ENCODE results near the gene GGA3. TPM values are rescaled to one million over a fixed set of nuclear protein-coding genes. Genes with fewer than 3 reads are reported as not detected.

The GGA3 gene, protein sequence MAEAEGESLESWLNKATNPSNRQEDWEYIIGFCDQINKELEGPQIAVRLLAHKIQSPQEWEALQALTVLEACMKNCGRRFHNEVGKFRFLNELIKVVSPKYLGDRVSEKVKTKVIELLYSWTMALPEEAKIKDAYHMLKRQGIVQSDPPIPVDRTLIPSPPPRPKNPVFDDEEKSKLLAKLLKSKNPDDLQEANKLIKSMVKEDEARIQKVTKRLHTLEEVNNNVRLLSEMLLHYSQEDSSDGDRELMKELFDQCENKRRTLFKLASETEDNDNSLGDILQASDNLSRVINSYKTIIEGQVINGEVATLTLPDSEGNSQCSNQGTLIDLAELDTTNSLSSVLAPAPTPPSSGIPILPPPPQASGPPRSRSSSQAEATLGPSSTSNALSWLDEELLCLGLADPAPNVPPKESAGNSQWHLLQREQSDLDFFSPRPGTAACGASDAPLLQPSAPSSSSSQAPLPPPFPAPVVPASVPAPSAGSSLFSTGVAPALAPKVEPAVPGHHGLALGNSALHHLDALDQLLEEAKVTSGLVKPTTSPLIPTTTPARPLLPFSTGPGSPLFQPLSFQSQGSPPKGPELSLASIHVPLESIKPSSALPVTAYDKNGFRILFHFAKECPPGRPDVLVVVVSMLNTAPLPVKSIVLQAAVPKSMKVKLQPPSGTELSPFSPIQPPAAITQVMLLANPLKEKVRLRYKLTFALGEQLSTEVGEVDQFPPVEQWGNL
- polyA plus RNA-seq = 22.3 to 25.2 TPM (median 22.7 TPM) in 3 replicates
- polyA plus RNA-seq (2011; ENCODE audit: low read depth) = 29.9 TPM
- 11.7 and 13.3 TPM in 2 replicates for polyA plus RNA-seq (2011; cell fraction: cytosol; rRNA removed)
- 72.2 and 73.0 TPM in 2 replicates for polyA plus RNA-seq (2011; cell fraction: nucleus; rRNA removed)
- 18.8 and 21.2 TPM in 2 replicates for polyA plus RNA-seq (2012; ENCODE audit: low replicate concordance)
- polyA minus RNA-seq = 26.4 to 47.8 TPM (median 31.0 TPM) in 3 replicates
- polyA minus RNA-seq (2011; cell fraction: cytosol; rRNA and poly(A)+ RNA removed) = 19.8 TPM
- polyA minus RNA-seq (2011; cell fraction: nucleus; rRNA and poly(A)+ RNA removed) = 23.3 and 29.6 TPM in 2 replicates

DNA sequence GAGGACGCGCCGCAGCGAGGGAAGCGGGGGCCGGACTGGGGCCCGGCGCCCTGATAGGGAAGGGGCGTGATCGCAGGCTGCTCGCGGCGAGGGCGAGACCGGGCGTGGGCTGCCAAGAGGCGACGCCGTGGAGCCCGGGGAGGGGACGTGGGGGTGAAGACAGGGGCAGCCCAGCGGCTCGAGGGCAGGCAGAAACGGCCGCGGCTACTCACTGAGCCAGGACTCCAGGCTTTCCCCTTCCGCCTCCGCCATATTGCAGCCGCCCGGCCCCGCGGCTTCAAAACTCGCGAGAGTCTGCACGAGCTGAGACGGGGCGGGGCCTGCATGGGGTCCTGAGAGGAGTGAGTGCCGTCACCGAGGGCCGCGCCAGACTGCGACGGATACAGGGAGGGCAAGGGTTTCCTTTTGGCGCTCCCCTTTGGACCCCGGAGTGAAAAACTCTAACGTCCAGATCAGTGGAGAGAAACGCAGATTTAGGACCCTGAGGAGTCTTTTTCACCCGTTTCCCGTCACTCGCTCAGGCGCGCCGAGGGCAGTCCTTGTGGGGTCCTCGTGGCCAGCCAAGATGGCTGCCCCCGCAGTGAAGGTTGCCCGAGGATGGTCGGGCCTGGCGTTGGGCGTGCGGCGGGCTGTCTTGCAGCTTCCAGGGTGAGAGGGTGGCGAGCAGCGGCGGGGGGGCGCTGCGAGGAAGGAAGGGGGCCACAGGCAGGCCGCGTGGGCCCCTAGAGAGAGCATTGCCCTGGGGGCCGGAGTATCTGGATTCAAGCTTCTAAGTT, at the start of gene GGA3, which contains the start of gene MRPS7:
Gene GGA3 (minus strand): TSS at position 271 of the 776 bp plus-strand sequence. CDS start 19 bp downstream, at position 252.
Gene MRPS7 (plus strand): TSS at position 544 of the 776 bp plus-strand sequence. CDS start 22 bp downstream, at position 566.
- Histone ChIP-seq H3K36me3 (ENCODE audit: control insufficient read depth in 2 of 2, extremely low read depth in 1 of 2, insufficient read depth in 2 of 2, low read length in 2 of 2) (peaks cover 14 to 15% of the 10 kb centered on the region in 2 experiments), H2AFZ (ENCODE audit: control insufficient read depth, low read length) (peak within 1 kb of the TSS; percentile 94), H3K79me2 (ENCODE audit: control insufficient read depth, insufficient read depth, low read length) (peaks cover 55% of the 10 kb centered on the region), H3K27ac (ENCODE audit: control insufficient read depth, insufficient read depth, low read length) (peak within 1 kb of the TSS; percentile 99), H4K20me1 (ENCODE audit: control insufficient read depth, extremely low read depth, insufficient read depth, low read length) (no peaks in the 10 kb centered on the region), H3K27me3 (ENCODE audit: control insufficient read depth, extremely low read depth, insufficient read depth, low read length) (no peaks in the 10 kb centered on the region), H3K9me1 (ENCODE audit: control insufficient read depth, extremely low read depth, insufficient read depth, low read length) (no peaks in the 10 kb centered on the region), H3K9me3 (ENCODE audit: control insufficient read depth, low read depth, low read length) (no peaks in the 10 kb centered on the region), H3K4me3 (ENCODE audit: control insufficient read depth in 2 of 3, extremely low read depth in 1 of 3, insufficient read depth in 2 of 3, low read depth in 1 of 3, low read length in 3 of 3) (peak within 1 kb of the TSS; percentile 77 to 97 (median 96)), H3K9ac (ENCODE audit: control insufficient read depth, extremely low read depth, insufficient read depth, low read length) (peak within 1 kb of the TSS; percentile 100), H3K4me1 (ENCODE audit: control insufficient read depth, extremely low read depth, insufficient read depth, low read length) (peaks cover 13% of the 10 kb centered on the region), H3K4me2 (ENCODE audit: control insufficient read depth, extremely low read depth, insufficient read depth, low read depth, low read length) (peak within 1 kb of the TSS; percentile 89)
- FAIRE-seq (no peak), DNase-seq (ENCODE audit: low read depth, low spot score) (peak; percentile 52)
- TF ChIP-seq EZH2 (IDR thresholded peaks at IDR 0.05; ENCODE audit: low read length) = no peak
- TF ChIP-seq, protein P1, sequence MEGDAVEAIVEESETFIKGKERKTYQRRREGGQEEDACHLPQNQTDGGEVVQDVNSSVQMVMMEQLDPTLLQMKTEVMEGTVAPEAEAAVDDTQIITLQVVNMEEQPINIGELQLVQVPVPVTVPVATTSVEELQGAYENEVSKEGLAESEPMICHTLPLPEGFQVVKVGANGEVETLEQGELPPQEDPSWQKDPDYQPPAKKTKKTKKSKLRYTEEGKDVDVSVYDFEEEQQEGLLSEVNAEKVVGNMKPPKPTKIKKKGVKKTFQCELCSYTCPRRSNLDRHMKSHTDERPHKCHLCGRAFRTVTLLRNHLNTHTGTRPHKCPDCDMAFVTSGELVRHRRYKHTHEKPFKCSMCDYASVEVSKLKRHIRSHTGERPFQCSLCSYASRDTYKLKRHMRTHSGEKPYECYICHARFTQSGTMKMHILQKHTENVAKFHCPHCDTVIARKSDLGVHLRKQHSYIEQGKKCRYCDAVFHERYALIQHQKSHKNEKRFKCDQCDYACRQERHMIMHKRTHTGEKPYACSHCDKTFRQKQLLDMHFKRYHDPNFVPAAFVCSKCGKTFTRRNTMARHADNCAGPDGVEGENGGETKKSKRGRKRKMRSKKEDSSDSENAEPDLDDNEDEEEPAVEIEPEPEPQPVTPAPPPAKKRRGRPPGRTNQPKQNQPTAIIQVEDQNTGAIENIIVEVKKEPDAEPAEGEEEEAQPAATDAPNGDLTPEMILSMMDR (optimal IDR thresholded peaks at IDR 0.05 in 1 of 3, IDR thresholded peaks at IDR 0.05 in 1 of 3, conservative IDR thresholded peaks at IDR 0.05 in 1 of 3; ENCODE audit: extremely low read depth in 1 of 3, insufficient read depth in 2 of 3, low read length in 3 of 3) = no peak
- dilution Hi-C loops (cut with MboI; ENCODE audit: extremely low pct_ligation_motif_present, low sequenced_read_pairs) = no loop called here
